PC-9 (cell line): ENCODE measurements around the gene FCGR2B.
"Not testable (repeated sequence)": the region's sequence is repeated elsewhere in the genome, so short reads cannot be mapped to it uniquely, and the experiment has no call there.

Experiments
- EZH2 ChIP-seq: fragments of 200-600 bp; sonication (generic); IDR thresholded peaks from 2 replicates; pipeline ENCODE4 v1.8.0; 2017; ENCODE audit warnings: antibody characterized with exemption, low read depth
- TF ChIP-seq, protein P1 (sequence below): fragments of 200-600 bp; sonication (generic); conservative IDR thresholded peaks from 2 replicates; pipeline ENCODE4 v1.6.1; 2017; ENCODE audit warnings: mixed run types, antibody characterized with exemption, mild to moderate bottlenecking, moderate library complexity

DNA sequence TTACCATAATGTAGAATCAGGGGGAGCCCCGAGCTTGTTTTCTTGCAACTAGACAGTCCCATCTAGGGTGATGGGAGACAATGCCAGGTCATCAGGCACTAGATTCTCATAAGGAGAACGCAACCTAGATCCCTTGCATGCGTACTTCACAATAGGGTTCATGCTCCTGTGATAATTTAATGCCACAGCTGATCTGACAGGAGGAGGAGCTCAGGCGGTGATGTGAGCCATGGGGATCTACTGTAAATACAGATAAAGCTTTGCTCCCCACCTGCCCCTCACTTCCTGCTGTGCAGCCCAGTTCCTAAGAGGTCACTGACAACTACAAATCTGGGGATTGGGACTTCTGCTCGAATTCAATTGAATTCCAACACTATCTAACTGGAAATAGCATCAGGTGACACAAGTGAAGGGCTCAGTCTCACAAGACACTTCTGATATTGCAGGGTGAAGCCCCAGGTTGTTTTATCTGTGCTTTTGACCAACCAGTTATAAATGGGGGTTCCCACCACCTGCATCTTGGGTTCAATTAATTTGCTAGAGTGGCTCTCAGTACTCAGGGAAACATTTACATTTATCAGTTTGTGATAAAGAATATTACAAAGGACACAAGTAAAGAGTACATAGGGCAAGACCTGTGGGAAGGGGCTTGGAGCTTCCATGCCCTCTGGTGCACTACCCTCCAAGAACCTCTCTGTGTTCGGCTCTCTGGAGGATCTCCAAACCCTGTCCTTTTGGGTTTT lies 24.5 kb upstream of the FCGR2B start:
- TF ChIP-seq, protein P1, sequence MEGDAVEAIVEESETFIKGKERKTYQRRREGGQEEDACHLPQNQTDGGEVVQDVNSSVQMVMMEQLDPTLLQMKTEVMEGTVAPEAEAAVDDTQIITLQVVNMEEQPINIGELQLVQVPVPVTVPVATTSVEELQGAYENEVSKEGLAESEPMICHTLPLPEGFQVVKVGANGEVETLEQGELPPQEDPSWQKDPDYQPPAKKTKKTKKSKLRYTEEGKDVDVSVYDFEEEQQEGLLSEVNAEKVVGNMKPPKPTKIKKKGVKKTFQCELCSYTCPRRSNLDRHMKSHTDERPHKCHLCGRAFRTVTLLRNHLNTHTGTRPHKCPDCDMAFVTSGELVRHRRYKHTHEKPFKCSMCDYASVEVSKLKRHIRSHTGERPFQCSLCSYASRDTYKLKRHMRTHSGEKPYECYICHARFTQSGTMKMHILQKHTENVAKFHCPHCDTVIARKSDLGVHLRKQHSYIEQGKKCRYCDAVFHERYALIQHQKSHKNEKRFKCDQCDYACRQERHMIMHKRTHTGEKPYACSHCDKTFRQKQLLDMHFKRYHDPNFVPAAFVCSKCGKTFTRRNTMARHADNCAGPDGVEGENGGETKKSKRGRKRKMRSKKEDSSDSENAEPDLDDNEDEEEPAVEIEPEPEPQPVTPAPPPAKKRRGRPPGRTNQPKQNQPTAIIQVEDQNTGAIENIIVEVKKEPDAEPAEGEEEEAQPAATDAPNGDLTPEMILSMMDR, result not testable (repeated sequence)
- not testable (repeated sequence) for TF ChIP-seq EZH2
